PC-9 (cell line): ENCODE results near the gene CFAP91.

ENCODE experiments used
- EZH2 ChIP-seq: fragments of 200-600 bp; sonication (generic); IDR thresholded peaks from 2 replicates; pipeline ENCODE4 v1.8.0; 2017; ENCODE audit warnings: antibody characterized with exemption, low read depth
- TF ChIP-seq, protein P1 (sequence below): fragments of 200-600 bp; sonication (generic); conservative IDR thresholded peaks from 2 replicates; pipeline ENCODE4 v1.6.1; 2017; ENCODE audit warnings: mixed run types, antibody characterized with exemption, mild to moderate bottlenecking, moderate library complexity

- TF ChIP-seq, protein P1, sequence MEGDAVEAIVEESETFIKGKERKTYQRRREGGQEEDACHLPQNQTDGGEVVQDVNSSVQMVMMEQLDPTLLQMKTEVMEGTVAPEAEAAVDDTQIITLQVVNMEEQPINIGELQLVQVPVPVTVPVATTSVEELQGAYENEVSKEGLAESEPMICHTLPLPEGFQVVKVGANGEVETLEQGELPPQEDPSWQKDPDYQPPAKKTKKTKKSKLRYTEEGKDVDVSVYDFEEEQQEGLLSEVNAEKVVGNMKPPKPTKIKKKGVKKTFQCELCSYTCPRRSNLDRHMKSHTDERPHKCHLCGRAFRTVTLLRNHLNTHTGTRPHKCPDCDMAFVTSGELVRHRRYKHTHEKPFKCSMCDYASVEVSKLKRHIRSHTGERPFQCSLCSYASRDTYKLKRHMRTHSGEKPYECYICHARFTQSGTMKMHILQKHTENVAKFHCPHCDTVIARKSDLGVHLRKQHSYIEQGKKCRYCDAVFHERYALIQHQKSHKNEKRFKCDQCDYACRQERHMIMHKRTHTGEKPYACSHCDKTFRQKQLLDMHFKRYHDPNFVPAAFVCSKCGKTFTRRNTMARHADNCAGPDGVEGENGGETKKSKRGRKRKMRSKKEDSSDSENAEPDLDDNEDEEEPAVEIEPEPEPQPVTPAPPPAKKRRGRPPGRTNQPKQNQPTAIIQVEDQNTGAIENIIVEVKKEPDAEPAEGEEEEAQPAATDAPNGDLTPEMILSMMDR, result no peak
- TF ChIP-seq EZH2, result no peak
These were observed 43.1 kb downstream of the CFAP91 start for GRCh38 chr3:119745942-119746341.
